K562 (cell line): ENCODE measurements around the gene VMP1. TPM values are rescaled to one million over a fixed set of nuclear protein-coding genes. Genes with fewer than 3 reads are reported as not detected.
A peak's percentile ranks its signal among the peaks of the same experiment; 100 is the strongest.

Experiments
- BRD4 ChIP-seq: fragments of 200-600 bp; sonication (generic); IDR thresholded peaks from 2 replicates; pipeline ENCODE4 v1.6.1; 2017; ENCODE audit warnings: inconsistent platforms
- EHMT2 ChIP-seq: fragments of 450-650 bp; IDR thresholded peaks from 2 replicates; pipeline ENCODE4 v1.6.1; 2018; ENCODE audit warnings: antibody characterized with exemption
- NR4A1 ChIP-seq, 2 experiments: fragments of 250-450 bp in 1 of 2; fragments of 450-650 bp in 1 of 2; sonication (Bioruptor Pico) in 1 of 2; IDR thresholded peaks; 2 replicates each; pipeline versions ENCODE4 v1.4.0 to v1.6.1; 2016 to 2020; ENCODE audit warnings: mild to moderate bottlenecking in 2 of 2, missing compliant biosample characterization in 1 of 2, missing genetic modification characterization in 1 of 2, moderate library complexity in 1 of 2
- PHB ChIP-seq: fragments of 250-450 bp; sonication (Bioruptor Pico); IDR thresholded peaks from 2 replicates; pipeline ENCODE4 v1.5.0; 2021
- POLR2G ChIP-seq: fragments of 200-400 bp; formaldehyde crosslinking; IDR thresholded peaks from 2 replicates; pipeline ENCODE4 v1.6.1; 2017; ENCODE audit warnings: low read depth, mild to moderate bottlenecking, antibody characterized with exemption, low read length, moderate library complexity
- SMAD2 ChIP-seq: fragments of 150-350 bp; IDR thresholded peaks from 2 replicates; pipeline ENCODE4 v1.6.1; 2014; ENCODE audit warnings: low read depth, mild to moderate bottlenecking, low read length
- SMARCE1 ChIP-seq: fragments of 450-650 bp; IDR thresholded peaks from 2 replicates; pipeline ENCODE4 v1.7.1; 2016; ENCODE audit warnings: mild to moderate bottlenecking
- TAF1 ChIP-seq: IDR thresholded peaks from 2 replicates; pipeline ENCODE4 v1.6.1; 2011; ENCODE audit warnings: mild to moderate bottlenecking, low read length, moderate library complexity; ENCODE audit not compliant: insufficient read depth, control insufficient read depth, severe bottlenecking; ENCODE audit errors: extremely low read depth
- ZNF232 ChIP-seq: sonication (generic); formaldehyde crosslinking; IDR thresholded peaks from 2 replicates; pipeline ENCODE4 v1.8.0; 2022; ENCODE audit warnings: mild to moderate bottlenecking, missing genetic modification reagents
- ZNF24 ChIP-seq: fragments of 450-650 bp; IDR thresholded peaks from 2 replicates; pipeline ENCODE4 v1.6.1; 2016
- polyA plus RNA-seq, 8 experiments: library from polyadenylated mRNA; depleted of rRNA in 4 of 8; stranded (reverse) in 5 of 8; unstranded in 3 of 8; fragments of >200 nt; fragmentation: Nextera tagmentation in 2 of 8; fragmentation: Illumina TruSeq in 1 of 8; extraction: Ambion mirVana in 2 of 8; extraction: Trizol in 1 of 8; gene quantifications; 2 replicates each; pipeline versions ENCODE4 v1.2.1 to v1.2.3, GENCODE V29; 2011 to 2014; ENCODE audit warnings: inconsistent platforms in 1 of 8, missing spikeins in 1 of 8
- total RNA-seq, 7 experiments: library from RNA; depleted of rRNA in 6 of 7; stranded (reverse); fragments of >200 nt in 6 of 7; fragmentation: Illumina TruSeq in 2 of 7; extraction: Trizol in 2 of 7; gene quantifications; 2 replicates each; pipeline versions ENCODE4 v1.2.1 to v1.2.3, GENCODE V29; 2011 to 2021; ENCODE audit warnings: low replicate concordance in 1 of 7
- TF ChIP-seq, protein P1 (sequence below): fragments of 450-650 bp; IDR thresholded peaks from 2 replicates; pipeline ENCODE4 v1.6.1; 2016; ENCODE audit warnings: missing biosample characterization, missing genetic modification characterization
- TF ChIP-seq, protein P2 (sequence below): sonication (generic); formaldehyde crosslinking; IDR thresholded peaks from 2 replicates; pipeline ENCODE4 v1.8.0; 2022; ENCODE audit warnings: mild to moderate bottlenecking, missing genetic modification reagents, borderline replicate concordance
- TF ChIP-seq, protein P3 (sequence below): fragments of 450-650 bp; formaldehyde crosslinking; IDR thresholded peaks from 2 replicates; pipeline ENCODE4 v1.4.0; 2022; ENCODE audit warnings: missing genetic modification characterization
- TF ChIP-seq, protein P4 (sequence below), 2 experiments: fragments of 450-650 bp; IDR thresholded peaks; 2 replicates each; pipeline ENCODE4 v1.6.1; 2016
- TF ChIP-seq, protein P5 (sequence below): fragments of 450-650 bp; IDR thresholded peaks from 2 replicates; pipeline ENCODE4 v1.6.1; 2018; ENCODE audit not compliant: partially characterized antibody
- TF ChIP-seq, protein P6 (sequence below): IDR thresholded peaks from 3 replicates; pipeline ENCODE4 v1.6.1; 2011; ENCODE audit warnings: borderline replicate concordance, mild to moderate bottlenecking; ENCODE audit not compliant: insufficient read length, insufficient read depth

Gene VMP1
- total and polyA plus RNA-seq, 9 of the 15 experiments (the other 6 are each of a cell fraction or from before 2014, with no cell fraction given): 123 to 304 (median 151) TPM

DNA sequence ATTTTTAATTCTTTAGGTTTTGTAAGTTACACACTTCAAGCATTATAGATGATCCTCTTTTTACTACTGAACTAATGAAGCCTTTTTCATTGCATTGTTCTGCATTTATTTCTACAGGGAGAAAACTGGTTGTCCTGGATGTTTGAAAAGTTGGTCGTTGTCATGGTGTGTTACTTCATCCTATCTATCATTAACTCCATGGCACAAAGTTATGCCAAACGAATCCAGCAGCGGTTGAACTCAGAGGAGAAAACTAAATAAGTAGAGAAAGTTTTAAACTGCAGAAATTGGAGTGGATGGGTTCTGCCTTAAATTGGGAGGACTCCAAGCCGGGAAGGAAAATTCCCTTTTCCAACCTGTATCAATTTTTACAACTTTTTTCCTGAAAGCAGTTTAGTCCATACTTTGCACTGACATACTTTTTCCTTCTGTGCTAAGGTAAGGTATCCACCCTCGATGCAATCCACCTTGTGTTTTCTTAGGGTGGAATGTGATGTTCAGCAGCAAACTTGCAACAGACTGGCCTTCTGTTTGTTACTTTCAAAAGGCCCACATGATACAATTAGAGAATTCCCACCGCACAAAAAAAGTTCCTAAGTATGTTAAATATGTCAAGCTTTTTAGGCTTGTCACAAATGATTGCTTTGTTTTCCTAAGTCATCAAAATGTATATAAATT lies 132.3 kb downstream of the VMP1 start (continued):
- TF ChIP-seq TAF1 (no peak), ZNF232 (CRISPR knock-in tag) (no peak), SMAD2 (no peak), EHMT2 (no peak), BRD4 (peak; percentile 29; the same call in 1 of the 2 replicates), NR4A1 (CRISPR knock-in tag; IDR thresholded peaks at IDR 0.05) (no peak), NR4A1 (tag; IDR thresholded peaks at IDR 0.05) (no peak), SMARCE1 (no peak), POLR2G (peak; percentile 1), PHB (CRISPR knock-in tag) (no peak), ZNF24 (no peak)
- TF ChIP-seq, protein P1, sequence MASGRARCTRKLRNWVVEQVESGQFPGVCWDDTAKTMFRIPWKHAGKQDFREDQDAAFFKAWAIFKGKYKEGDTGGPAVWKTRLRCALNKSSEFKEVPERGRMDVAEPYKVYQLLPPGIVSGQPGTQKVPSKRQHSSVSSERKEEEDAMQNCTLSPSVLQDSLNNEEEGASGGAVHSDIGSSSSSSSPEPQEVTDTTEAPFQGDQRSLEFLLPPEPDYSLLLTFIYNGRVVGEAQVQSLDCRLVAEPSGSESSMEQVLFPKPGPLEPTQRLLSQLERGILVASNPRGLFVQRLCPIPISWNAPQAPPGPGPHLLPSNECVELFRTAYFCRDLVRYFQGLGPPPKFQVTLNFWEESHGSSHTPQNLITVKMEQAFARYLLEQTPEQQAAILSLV (tag): no peak
- TF ChIP-seq, protein P2, sequence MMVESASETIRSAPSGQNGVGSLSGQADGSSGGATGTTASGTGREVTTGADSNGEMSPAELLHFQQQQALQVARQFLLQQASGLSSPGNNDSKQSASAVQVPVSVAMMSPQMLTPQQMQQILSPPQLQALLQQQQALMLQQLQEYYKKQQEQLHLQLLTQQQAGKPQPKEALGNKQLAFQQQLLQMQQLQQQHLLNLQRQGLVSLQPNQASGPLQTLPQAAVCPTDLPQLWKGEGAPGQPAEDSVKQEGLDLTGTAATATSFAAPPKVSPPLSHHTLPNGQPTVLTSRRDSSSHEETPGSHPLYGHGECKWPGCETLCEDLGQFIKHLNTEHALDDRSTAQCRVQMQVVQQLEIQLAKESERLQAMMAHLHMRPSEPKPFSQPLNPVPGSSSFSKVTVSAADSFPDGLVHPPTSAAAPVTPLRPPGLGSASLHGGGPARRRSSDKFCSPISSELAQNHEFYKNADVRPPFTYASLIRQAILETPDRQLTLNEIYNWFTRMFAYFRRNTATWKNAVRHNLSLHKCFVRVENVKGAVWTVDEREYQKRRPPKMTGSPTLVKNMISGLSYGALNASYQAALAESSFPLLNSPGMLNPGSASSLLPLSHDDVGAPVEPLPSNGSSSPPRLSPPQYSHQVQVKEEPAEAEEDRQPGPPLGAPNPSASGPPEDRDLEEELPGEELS (CRISPR knock-in tag): no peak
- TF ChIP-seq, protein P3, sequence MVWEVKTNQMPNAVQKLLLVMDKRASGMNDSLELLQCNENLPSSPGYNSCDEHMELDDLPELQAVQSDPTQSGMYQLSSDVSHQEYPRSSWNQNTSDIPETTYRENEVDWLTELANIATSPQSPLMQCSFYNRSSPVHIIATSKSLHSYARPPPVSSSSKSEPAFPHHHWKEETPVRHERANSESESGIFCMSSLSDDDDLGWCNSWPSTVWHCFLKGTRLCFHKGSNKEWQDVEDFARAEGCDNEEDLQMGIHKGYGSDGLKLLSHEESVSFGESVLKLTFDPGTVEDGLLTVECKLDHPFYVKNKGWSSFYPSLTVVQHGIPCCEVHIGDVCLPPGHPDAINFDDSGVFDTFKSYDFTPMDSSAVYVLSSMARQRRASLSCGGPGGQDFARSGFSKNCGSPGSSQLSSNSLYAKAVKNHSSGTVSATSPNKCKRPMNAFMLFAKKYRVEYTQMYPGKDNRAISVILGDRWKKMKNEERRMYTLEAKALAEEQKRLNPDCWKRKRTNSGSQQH (CRISPR knock-in tag): peak; percentile 55; the same call in 1 of the 2 replicates
- TF ChIP-seq, protein P4, sequence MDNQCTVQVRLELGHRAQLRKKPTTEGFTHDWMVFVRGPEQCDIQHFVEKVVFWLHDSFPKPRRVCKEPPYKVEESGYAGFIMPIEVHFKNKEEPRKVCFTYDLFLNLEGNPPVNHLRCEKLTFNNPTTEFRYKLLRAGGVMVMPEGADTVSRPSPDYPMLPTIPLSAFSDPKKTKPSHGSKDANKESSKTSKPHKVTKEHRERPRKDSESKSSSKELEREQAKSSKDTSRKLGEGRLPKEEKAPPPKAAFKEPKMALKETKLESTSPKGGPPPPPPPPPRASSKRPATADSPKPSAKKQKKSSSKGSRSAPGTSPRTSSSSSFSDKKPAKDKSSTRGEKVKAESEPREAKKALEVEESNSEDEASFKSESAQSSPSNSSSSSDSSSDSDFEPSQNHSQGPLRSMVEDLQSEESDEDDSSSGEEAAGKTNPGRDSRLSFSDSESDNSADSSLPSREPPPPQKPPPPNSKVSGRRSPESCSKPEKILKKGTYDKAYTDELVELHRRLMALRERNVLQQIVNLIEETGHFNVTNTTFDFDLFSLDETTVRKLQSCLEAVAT (IDR thresholded peaks at IDR 0.05): peak; percentile 71 to 72
- TF ChIP-seq, protein P5, sequence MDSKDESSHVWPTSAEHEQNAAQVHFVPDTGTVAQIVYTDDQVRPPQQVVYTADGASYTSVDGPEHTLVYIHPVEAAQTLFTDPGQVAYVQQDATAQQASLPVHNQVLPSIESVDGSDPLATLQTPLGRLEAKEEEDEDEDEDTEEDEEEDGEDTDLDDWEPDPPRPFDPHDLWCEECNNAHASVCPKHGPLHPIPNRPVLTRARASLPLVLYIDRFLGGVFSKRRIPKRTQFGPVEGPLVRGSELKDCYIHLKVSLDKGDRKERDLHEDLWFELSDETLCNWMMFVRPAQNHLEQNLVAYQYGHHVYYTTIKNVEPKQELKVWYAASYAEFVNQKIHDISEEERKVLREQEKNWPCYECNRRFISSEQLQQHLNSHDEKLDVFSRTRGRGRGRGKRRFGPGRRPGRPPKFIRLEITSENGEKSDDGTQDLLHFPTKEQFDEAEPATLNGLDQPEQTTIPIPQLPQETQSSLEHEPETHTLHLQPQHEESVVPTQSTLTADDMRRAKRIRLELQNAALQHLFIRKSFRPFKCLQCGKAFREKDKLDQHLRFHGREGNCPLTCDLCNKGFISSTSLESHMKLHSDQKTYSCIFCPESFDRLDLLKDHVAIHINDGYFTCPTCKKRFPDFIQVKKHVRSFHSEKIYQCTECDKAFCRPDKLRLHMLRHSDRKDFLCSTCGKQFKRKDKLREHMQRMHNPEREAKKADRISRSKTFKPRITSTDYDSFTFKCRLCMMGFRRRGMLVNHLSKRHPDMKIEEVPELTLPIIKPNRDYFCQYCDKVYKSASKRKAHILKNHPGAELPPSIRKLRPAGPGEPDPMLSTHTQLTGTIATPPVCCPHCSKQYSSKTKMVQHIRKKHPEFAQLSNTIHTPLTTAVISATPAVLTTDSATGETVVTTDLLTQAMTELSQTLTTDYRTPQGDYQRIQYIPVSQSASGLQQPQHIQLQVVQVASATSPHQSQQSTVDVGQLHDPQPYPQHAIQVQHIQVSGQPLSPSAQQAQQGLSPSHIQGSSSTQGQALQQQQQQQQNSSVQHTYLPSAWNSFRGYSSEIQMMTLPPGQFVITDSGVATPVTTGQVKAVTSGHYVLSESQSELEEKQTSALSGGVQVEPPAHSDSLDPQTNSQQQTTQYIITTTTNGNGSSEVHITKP: no peak
- TF ChIP-seq, protein P6, sequence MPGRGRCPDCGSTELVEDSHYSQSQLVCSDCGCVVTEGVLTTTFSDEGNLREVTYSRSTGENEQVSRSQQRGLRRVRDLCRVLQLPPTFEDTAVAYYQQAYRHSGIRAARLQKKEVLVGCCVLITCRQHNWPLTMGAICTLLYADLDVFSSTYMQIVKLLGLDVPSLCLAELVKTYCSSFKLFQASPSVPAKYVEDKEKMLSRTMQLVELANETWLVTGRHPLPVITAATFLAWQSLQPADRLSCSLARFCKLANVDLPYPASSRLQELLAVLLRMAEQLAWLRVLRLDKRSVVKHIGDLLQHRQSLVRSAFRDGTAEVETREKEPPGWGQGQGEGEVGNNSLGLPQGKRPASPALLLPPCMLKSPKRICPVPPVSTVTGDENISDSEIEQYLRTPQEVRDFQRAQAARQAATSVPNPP: no peak
